LoVo (cell line): ENCODE results near the gene KIF16B.

ENCODE experiments used
- DNase-seq: peaks from one replicate; pipeline ENCODE4 v3.0.0-alpha.2; 2016; ENCODE audit warnings: low spot score

KIF16B gene

DNA sequence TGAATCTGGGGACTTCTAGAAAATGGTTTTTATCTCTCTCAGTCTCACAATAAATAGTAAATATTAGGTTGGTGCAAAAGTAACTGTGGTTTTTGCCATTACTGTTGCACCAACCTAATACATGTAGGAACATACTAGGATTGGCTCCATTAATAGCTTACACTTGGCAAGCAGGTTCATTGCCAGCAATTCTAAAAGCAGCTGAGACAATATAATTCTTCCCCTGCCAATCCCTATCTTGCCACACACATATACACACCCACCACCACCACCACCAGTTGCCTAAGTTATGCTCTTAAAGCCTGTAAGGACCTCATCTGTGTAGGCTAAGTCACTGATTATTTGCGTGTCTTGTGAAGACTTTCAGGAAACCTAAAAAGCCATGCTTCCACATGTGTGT is 145.1 kb downstream of the KIF16B start:
- DNase-seq = no peak

DNA sequence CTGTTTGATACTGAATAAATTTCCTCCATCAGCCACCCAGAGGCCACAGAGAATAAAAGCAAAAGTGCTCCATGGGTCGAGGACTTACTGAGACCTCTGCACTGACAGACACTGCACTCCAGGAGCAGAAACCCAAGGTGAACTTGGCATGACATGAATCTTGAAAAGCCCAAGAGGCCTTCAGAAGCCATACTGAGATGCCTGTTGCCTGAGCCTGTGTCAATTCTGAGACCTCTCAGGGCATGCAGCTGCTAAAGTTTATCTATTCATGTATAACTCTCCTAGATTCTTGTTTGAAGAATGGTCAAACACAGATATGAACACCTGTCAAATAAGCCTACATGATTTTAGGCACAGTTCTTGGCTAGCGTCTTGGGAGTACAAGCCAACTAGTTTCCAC is 145.7 kb downstream of the KIF16B start:
- DNase-seq = no peak

- DNase-seq = no peak
Observed at GRCh38 chr20:16424780-16425179, 148.5 kb downstream of the KIF16B start.

GRCh38 chr20:16423311-16424212 is 149.7 kb downstream of the KIF16B start:
- no peak for DNase-seq

- DNase-seq = no peak
Observed at GRCh38 chr20:16419138-16419715, 154.0 kb downstream of the KIF16B start.

GRCh38 chr20:16418616-16419015 is 154.6 kb downstream of the KIF16B start:
- no peak for DNase-seq

DNA sequence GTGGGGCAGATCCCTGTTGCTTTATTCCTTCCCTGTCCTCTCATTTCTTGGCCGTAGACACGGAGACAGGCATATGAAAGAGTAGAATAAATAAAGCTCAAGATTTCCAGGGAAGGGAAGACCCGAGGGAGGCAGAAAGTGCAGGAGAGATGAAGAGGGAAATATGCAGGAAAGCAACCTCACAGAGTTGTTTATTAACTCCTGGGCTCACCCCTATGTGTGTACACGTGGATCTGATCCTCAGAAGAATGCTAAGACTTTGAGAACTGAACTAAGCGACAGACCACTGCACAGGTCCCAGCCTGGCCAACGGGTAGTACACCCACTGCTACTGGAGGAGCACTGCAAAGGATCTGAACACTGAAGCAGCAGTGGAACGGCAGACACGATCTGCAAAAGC is 156.2 kb downstream of the KIF16B start:
- DNase-seq = no peak

DNA sequence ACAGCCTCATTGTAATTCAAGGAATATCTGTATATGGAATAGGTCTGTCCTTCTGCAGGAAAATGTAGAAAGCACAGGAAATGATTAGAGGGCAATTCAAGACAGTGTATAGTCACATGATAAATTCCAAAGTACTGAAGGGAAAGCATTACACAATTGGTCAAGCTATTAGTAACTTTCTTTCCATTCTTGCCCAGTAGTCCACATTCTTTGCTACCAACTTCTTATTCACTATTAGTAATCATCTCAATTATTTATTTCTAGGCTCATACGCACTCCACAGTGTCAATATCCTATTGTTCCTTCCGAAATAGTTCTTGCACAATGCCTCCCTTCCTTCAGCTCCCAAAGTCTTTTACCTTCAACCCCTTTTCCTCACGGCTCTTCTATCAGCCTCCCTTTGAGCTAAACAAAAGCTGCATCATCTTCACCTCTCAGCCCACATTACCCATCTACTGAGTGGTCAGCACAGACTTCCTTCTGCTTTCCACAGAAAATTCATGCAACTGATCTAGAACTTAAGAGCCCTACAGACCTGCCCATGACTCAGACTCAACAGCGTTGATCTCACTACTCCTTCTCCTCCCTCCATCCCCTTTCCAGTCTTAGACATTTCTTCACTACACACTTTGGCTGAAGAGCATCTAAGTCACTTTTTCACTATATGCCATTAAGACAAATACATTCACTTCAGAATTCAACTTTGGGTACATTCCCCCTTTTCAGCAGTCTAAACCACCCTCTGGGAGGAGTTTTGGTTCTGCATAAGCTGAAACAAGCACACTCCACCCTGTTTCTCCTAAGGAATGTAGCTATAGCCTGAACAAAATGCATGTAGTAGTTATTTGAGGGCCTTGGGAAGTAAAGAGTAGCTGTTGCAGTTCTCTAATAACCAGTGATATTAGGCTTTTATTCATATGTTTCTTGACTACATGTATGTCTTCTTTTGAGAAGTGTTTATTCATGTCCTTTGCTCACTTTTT is 157.9 kb downstream of the KIF16B start:
- DNase-seq = no peak

DNA sequence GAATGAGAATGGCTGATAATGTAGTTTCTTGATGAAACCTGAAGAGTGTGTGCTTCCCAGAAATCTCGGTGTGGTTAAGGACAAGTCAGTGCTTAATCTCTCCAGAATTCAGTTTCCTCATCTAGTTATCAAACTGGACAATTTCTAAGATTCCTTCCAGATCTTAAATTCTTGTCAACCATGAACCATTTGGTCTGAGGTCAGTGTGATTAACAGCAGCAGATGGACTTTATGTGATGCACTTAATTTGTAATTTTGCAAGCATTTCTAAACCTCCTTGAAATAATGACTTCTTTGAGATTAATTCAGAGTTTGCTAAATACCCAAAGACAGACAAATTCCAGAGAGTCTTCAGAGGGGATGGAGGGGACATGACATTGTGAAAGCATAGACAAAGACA is 160.3 kb downstream of the KIF16B start:
- no peak for DNase-seq

DNA sequence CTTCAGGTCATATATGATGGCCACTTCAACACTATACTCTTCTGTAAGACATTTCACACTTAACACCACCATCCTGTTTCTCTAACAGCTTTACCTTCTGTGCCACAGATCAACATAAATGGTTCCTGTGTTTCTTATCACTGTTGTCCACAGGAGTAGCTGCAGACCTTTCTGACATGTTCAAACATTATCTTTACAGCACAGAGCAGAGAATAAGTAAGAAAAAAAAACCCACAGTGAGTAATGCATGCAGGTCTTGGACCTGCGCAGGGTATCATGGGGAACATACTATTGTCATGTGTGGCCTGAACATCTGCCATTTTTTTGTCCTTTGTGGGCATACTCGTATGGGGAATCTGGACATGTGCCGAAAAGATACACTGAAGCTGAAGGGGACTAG is 161.9 kb downstream of the KIF16B start:
- DNase-seq = no peak

DNA sequence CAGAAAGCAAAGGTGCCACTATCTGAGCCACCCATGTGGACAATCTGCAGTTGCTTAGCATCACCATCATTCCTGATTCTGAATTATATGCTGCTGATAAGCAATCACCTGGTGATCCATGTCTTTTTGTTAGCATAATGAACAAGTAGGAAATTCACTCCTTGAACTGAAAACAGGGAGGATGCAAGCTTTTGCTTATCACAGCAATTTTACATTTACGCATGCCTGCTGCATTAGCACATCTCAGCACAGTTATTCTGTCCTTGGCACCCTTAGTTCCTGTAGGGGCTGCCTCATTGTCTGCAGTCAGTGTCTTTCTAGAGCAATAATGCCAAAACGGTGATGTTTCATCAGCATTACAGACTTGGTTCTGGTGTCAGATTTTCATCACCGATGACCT is 162.6 kb downstream of the KIF16B start:
- no peak for DNase-seq

DNA sequence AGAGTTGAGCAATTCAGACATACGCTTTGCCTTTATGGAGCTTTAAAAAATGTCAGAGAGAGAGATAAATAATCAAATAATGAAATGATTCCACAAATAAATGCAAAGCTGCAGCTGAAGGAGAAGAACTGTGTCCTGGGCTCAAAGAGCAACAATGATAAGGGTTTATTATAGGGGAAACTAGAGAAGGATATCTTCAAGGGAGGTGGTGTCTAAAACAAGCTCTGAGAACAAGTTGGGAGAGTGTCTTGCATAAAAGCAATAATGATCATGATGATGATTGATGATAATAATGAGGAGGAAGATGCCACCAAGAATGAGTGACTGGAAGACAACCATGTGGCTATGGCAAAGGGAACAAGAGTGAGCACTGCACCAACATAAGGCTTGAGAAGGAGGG is 164.3 kb downstream of the KIF16B start:
- DNase-seq = no peak

- no peak for DNase-seq
Observed at GRCh38 chr20:16407251-16408067, 165.8 kb downstream of the KIF16B start.

GRCh38 chr20:16405254-16405653 is 168.0 kb downstream of the KIF16B start:
- no peak for DNase-seq

GRCh38 chr20:16404640-16405039 is 168.6 kb downstream of the KIF16B start:
- DNase-seq = no peak

DNA sequence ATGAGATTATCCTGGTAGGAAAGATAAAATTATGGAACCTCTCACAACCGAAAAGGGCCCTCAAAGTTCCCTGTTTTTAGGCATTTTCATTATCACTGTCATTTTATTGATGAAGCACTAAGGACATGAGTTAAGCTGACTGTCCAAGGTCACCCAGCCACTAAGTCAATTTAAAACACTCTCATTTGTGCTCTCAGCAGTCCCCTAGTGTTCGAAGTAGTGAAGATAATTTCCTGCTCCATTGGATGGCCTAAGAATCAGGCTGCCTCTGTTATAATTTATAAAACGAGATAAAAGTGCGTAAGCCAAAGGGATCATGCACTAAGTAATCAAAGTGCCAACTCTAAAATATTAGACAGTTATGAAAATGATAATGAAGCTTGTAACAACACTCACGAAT is 169.1 kb downstream of the KIF16B start:
- DNase-seq = no peak

DNA sequence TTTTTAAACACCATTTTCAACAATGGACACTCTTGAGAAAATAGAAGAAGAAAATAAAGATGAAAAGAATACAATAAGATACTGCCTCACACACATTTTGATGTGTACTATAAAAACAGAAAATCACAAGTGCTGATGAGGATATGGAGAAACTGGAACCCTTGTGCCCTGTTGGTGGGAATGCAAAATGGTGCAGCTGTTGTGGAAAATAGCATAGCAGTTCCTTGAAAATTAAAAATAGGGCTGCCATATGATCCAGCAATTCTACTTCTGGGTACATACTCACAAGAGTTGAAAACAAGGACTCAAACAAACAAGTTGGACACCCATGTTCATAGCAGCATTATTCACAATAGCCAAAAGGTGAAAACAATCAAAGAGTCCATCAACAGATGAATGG is 173.0 kb downstream of the KIF16B start:
- no peak for DNase-seq

DNA sequence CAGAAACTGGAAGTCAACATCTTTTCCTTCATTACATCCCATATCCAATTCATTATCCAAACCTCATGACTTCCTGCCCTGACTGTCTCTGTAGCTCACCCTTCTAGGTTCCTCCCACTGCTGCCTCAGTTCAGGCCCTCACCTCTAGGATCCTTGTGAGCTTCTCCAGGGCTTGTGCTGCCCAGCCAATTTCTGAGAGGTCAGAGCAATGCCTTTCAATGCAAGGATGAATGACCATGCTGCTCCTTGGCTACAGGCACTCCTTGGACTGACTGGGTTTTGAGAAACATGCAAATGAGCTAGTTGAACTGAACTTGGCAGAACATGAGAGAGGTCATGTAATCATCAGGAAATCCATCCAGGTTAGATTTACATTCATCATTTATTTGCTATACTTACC is 173.4 kb downstream of the KIF16B start:
- no peak for DNase-seq

GRCh38 chr20:16397086-16397485 is 176.2 kb downstream of the KIF16B start:
- no peak for DNase-seq

GRCh38 chr20:16395366-16395765 is 177.9 kb downstream of the KIF16B start:
- no peak for DNase-seq

DNA sequence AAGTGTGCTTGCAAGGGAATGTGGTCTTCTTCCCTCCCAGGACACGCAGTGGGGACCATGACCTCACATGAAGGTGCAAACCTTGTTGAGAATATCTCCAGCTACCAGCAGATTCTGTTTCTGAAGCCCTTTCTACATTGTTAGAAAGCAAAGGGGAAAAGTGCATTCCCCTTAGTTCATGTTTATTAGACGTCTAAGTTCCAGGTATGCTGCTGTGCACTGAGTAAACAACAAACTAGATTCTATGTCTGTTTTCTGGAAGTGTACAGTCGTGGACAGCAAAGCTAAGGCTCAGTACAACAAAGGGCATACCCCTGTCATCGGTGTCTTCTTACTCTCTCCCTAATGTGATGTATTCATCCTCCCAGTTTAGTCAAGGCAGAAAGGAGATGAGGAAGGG is 178.5 kb downstream of the KIF16B start:
- DNase-seq = no peak

DNA sequence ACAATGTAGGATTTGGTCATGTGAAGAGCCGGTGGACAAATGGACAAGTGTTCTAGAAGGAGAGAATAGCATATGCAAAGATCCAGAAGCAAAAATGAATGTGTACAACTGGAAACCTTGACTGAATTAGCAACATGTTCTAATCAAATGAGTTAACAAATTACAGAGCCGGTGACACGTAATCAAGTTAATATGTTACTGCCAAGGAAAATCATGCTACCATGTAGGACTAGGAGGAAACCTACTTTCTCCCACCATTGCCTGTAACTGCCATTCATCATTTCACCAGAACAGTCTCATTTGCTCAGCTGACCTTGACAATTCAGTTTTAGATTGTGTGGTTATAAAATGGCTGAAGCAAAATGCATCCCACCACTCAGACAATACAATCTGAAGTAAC is 179.4 kb downstream of the KIF16B start:
- DNase-seq = no peak
